Brain microvascular endothelial cell (primary cell): ENCODE results near the gene IGSF9.

ENCODE experiments used
- DNase-seq: peaks from one replicate; pipeline ENCODE4 v3.0.0-alpha.2; 2020
- H3K27ac ChIP-seq: fragments of 250-450 bp; sonication (Bioruptor Pico); 2 replicates; pipeline ENCODE4 v1.5.1; 2020; ENCODE audit warnings: mild to moderate bottlenecking, moderate library complexity
- H3K27me3 ChIP-seq: fragments of 250-450 bp; sonication (Bioruptor Pico); replicated peaks from 2 replicates; pipeline ENCODE4 v1.5.1; 2020; ENCODE audit warnings: mild to moderate bottlenecking
- H3K36me3 ChIP-seq: fragments of 250-450 bp; sonication (Bioruptor Pico); replicated peaks from 2 replicates; pipeline ENCODE4 v1.5.1; 2020; ENCODE audit warnings: mild to moderate bottlenecking
- H3K4me3 ChIP-seq: 2 replicates; pipeline ENCODE4 v1.5.1; 2011; ENCODE audit warnings: low read depth, mild to moderate bottlenecking, control low read depth, low read length, moderate library complexity
- CTCF ChIP-seq: IDR thresholded peaks from 2 replicates; pipeline ENCODE4 v1.5.1; 2011; ENCODE audit warnings: low read depth, mild to moderate bottlenecking, moderate library complexity, low read length, control low read depth, inconsistent platforms; ENCODE audit errors: missing control alignments
- in situ Hi-C: cut with HindIII; loops from 2 replicates; pipeline ENCODE4 v1.10.0; 2017; ENCODE audit warnings: low sequenced_read_pairs, low pct_ligation_motif_present

IGSF9 gene

GRCh38 chr1:159889821-159890252, 55.6 kb downstream of the IGSF9 start:
- H3K27me3 ChIP-seq: no peaks in the 10 kb centered on the region
- no peak overlapping the region for H3K4me3 ChIP-seq
- in situ Hi-C loops: loop anchor here (5.0 kb wide), 1 partner anchor 93 kb away; no protein-coding TSS in a partner anchor
- peak; percentile 12 for TF ChIP-seq CTCF
- DNase-seq: peak; percentile 67
- H3K36me3 ChIP-seq: no peaks in the 10 kb centered on the region
- H3K27ac ChIP-seq: peak overlapping the region; percentile 31

DNA sequence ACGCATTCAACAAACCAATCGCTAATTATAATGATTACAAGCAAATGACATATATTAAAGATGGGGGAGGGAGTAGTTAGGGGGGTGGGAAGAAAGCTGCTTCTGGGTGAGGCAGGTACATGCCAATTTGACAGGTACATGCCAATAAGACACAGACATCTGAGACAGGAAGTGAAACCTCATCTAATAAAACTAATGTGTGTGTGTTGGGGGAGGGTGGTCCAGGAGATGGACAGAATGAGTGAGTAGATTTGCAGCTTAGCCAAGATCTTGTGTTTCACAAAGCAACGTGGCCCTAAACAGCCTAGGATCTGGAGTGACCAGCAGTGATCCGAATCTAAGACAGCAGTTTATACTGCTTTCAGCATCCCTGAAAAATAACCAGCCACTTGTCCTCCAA, 56.2 kb downstream of the IGSF9 start:
- no peak overlapping the region for H3K4me3 ChIP-seq
- H3K36me3 ChIP-seq: no peaks in the 10 kb centered on the region
- DNase-seq: no peak
- no peak overlapping the region for H3K27ac ChIP-seq
- no peaks in the 10 kb centered on the region for H3K27me3 ChIP-seq
- TF ChIP-seq CTCF: no peak
- in situ Hi-C loops: no loop called here

DNA sequence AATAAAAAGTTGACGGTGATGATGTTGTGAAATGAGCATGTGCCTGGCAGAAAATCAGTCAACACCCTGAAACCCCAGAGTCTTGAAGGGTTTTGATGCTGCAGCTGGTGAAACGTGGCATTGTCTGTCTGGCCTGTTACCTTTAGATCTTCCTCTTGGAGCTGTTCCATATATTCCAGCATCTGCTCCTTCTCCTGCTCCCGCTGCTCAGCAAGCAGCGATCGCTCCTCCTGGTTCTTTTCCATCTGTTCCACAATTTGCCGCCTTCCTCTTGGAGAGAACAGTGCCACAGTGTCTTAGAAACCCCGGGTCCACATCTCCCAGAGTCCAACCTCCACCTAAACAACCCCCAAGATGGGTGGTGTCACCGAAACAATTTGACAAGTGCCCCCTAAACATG, 61.1 kb downstream of the IGSF9 start:
- H3K4me3 ChIP-seq: no peak overlapping the region
- no peak overlapping the region for H3K27ac ChIP-seq
- no peak for DNase-seq
- no peak for TF ChIP-seq CTCF
- H3K27me3 ChIP-seq: no peaks in the 10 kb centered on the region
- in situ Hi-C loops: no loop called here
- H3K36me3 ChIP-seq: no peaks in the 10 kb centered on the region

- no peaks in the 10 kb centered on the region for H3K27me3 ChIP-seq
- in situ Hi-C loops: no loop called here
- no peak for TF ChIP-seq CTCF
- no peaks in the 10 kb centered on the region for H3K36me3 ChIP-seq
- H3K27ac ChIP-seq: no peak overlapping the region
- no peak overlapping the region for H3K4me3 ChIP-seq
- DNase-seq: no peak
These were observed 62.3 kb downstream of the IGSF9 start for GRCh38 chr1:159883134-159883533.

DNA sequence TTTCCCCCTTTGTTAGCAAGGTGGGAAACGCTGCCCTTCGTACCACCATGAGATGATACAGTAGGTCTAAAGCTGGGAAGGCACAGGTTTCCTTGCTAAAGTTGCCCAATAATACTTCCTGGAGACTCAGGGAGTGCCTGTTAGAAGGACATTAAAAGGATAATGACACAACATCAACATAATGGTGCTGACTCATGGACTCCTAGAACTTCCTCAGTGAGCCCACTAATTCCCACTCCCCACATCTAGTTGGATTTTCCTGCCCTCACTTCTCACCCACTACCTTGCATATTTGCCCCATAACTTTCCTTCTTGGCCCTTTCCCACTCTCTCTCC, 62.9 kb downstream of the IGSF9 start:
- peak overlapping the region; percentile 50 for H3K27ac ChIP-seq
- DNase-seq: no peak
- no peaks in the 10 kb centered on the region for H3K27me3 ChIP-seq
- in situ Hi-C loops: no loop called here
- H3K36me3 ChIP-seq: no peaks in the 10 kb centered on the region
- TF ChIP-seq CTCF: no peak
- no peak overlapping the region for H3K4me3 ChIP-seq

DNA sequence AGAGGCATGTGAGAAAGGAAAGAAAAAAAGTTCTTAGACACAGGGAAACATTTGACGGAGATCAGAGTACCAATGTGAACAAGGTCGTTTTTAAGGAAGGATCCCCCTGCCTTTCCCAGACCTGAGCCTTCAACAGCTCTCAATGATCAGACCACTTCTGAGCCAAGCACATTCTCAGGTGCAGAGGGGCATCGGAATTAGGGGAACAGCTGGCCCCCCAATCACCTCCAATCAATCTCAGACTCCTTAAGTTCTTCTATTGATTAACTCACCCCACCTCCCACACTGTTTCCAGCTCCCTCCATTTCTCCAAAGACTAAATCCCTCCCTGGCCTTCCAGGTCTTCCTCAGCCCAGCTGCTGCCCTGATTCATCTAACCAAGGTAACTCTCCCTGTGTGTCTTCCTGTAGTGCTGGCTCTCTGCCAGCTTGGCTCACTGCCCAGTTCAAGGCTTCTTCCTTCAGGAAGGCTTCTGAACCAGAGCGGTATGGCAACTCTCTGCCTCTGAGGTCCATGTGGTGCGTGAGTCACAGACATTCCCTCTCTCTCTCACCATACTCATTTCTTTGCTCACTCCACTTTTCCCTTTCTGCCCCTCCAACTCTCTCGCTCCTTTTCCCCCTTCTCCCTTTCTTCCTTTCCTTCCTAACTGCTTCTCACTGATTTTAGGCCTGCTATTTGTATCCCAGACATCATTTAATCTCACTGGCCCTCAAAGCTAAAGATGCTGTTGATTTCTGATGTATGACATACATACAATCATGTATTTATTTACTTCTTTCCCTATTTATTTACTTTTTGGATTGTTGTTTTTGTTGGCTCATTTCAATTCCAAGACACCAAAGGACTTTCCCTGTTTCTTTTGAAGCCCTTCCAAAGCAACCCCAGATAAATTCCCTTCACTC, 63.5 kb downstream of the IGSF9 start:
- no peaks in the 10 kb centered on the region for H3K36me3 ChIP-seq
- in situ Hi-C loops: no loop called here
- H3K27ac ChIP-seq: peak overlapping the region; percentile 50
- DNase-seq: peak; percentile 95
- H3K27me3 ChIP-seq: no peaks in the 10 kb centered on the region
- no peak for TF ChIP-seq CTCF
- H3K4me3 ChIP-seq: no peak overlapping the region
